GM12891 (cell line): ENCODE data around the gene HAND1.

Experiments used
- PAX5 ChIP-seq: IDR thresholded peaks from 2 replicates; pipeline ENCODE4 v1.6.1; 2011; ENCODE audit warnings: low read length, moderate library complexity, mild to moderate bottlenecking; ENCODE audit not compliant: insufficient read depth, severe bottlenecking
- POLR2A ChIP-seq: IDR thresholded peaks from 2 replicates; pipeline ENCODE4 v1.6.1; 2011; ENCODE audit warnings: low read depth, low read length, control low read depth
- POLR2AphosphoS5 ChIP-seq: IDR thresholded peaks from 2 replicates; pipeline ENCODE4 v1.6.1; 2011; ENCODE audit warnings: low read depth, low read length, control low read depth
- POU2F2 ChIP-seq: IDR thresholded peaks from 2 replicates; pipeline ENCODE4 v1.6.1; 2011; ENCODE audit warnings: low read depth, mild to moderate bottlenecking, control low read depth, low read length, moderate library complexity
- SPI1 ChIP-seq: IDR thresholded peaks from 2 replicates; pipeline ENCODE4 v1.6.1; 2011; ENCODE audit warnings: low read depth, low read length, control low read depth
- TAF1 ChIP-seq: IDR thresholded peaks from 2 replicates; pipeline ENCODE4 v1.6.1; 2011; ENCODE audit warnings: low read depth, low read length, control low read depth

- TF ChIP-seq POLR2A (no peak), POLR2AphosphoS5 (no peak), TAF1 (no peak), SPI1 (peak; percentile 61), PAX5 (no peak), POU2F2 (no peak)
These were observed 36.3 kb upstream of the HAND1 start for GRCh38 chr5:154514331-154514730.
